Panc1 (cell line): ENCODE measurements around the gene DNAH7.
"Not testable (repeated sequence)": the region's sequence is repeated elsewhere in the genome, so short reads cannot be mapped to it uniquely, and the experiment has no call there.

Experiments used
- CTCF ChIP-seq: fragments of 450-650 bp; IDR thresholded peaks from 2 replicates; pipeline ENCODE4 v1.5.1; 2017; ENCODE audit warnings: mild to moderate bottlenecking
- POLR2AphosphoS5 ChIP-seq: IDR thresholded peaks from 2 replicates; pipeline ENCODE4 v1.6.1; 2012; ENCODE audit warnings: mild to moderate bottlenecking, low read depth, low read length, moderate library complexity
- REST ChIP-seq, 2 experiments: IDR thresholded peaks; 2 replicates each; pipeline ENCODE4 v1.6.1; 2011 to 2012; ENCODE audit warnings: low read depth in 2 of 2, control low read depth in 1 of 2, low read length in 1 of 2, mild to moderate bottlenecking in 1 of 2, moderate library complexity in 1 of 2; ENCODE audit not compliant: insufficient read depth in 1 of 2
- TCF7L2 ChIP-seq: IDR thresholded peaks from 2 replicates; pipeline ENCODE4 v1.6.1; 2011; ENCODE audit warnings: mild to moderate bottlenecking, low read depth, low read length, inconsistent platforms

GRCh38 chr2:195692531-195692930 is 376.1 kb downstream of the DNAH7 start:
- not testable (repeated sequence) for TF ChIP-seq CTCF; POLR2AphosphoS5; TCF7L2; REST (IDR thresholded peaks at IDR 0.05; ENCODE audit: insufficient read depth in 1 of 2, low read depth in 2 of 2, low read length in 1 of 2)
